ENCODE measurements around the gene CLEC16A.

Gene CLEC16A

DNA sequence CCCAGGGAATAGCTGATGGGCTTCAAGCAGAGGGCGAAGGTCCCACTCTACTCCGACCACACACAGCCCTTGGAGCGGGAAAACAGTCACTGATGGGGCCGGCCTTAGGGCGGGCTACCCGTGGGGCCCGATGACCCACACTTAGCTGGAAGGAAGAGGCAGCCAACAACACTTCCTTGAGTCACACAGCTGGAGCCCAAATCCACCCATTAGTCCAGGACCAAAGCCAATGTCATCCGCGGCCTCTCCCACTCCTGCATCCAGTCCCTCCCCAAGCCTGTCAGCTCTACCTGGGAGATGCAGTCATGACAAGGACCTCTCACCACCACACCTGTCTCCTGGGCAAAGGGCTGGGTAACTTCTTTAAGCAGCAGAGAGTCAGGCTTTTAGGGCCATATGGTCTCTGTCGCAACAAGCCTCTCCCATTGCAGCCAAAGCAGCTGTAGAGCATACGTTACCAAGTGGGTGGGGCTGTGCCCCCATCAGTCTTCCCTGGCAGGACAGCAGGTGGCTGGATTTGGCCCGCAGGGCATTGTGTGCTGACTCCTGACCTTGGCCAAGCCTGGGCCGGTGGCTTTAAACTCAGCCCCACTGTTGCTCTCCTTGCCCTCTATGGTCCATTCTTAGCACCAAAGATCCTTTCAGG lies 200.9 kb downstream of the CLEC16A start:
- no peak for DNase-seq

DNA sequence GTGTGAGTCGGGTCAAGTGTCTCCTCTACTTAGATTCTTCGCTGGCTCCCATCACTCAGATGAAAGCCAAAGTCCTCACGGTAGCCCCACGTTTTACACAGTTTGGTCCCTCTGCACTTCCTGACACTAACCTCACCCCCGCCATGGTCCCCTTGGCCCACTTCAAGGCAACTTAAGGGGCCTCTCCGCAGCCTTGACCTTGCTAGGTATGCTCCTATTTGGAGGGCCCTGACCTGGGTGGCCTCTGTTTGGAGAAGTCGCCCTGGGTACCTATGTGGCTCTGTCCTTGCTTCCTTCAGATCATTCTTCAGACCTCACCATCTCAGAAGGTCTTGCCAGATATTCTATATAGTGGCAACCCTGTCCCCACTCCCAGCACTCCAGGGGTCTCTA lies 201.5 kb downstream of the CLEC16A start:
- DNase-seq: no peak

DNA sequence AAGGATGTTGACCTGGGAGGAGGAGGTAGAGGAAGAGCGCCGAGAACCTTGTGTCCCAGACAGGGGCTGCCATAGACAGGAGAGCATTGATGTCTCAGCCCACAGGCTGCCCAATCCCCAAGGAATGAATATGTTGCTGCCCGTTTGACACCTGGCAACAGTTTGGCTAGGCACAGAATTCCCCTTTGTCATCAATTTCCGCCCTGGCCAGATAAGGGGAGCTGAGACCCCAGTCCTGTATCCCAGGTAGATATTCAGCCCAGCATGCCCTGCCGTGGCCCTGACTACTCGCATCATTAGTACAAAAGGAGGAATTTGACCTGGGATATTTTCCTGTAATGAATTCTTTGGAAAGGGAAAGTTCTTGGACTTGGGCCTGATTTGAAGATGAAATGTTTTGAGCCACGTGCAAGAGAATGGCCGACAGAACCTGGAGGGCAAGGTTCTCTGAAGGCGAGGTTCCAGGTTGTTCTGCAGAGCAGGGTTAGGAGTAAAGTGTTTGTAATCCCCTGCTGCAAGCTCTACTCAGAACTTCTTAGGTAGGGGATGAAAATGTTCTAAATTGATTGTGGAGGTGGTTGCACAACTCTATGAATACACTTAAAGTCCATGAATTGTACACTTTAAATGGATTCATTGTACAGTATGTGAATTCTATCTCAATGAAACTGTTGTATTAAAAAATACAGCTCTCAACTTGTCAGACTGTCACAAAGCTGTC lies 202.8 kb downstream of the CLEC16A start:
- DNase-seq: no peak

DNA sequence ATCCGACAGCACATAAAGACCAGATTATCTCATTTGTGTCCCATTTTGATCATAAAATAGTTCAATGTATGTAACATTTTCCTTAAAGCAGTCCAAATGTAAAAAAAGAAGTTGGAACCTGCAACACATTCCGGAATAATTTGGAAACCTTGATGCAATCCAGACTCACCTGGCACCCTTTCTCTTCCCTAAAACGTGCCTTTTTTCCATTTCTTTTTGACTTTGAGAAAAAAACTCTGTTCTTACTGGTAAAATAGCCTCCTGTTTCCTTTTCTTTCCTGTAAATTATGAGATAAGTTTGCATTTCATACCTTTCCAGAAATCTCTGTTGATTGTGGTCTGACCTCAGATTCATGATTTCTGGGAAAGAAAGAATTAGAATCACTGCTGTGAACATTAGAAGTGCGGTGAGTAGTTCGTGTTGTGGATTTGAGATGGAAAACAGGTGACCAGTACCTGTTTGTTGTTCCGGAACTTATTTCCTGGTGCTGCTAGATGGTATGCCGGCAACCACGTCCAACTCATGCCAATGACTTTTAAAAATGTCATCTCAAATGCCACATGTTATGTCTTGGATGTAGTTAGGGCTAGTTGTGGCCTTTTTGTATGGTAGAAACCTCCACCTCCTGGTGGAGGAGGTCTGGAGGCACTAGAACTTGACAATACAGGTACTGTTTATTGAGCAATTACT lies 203.5 kb downstream of the CLEC16A start:
- no peak for DNase-seq

DNA sequence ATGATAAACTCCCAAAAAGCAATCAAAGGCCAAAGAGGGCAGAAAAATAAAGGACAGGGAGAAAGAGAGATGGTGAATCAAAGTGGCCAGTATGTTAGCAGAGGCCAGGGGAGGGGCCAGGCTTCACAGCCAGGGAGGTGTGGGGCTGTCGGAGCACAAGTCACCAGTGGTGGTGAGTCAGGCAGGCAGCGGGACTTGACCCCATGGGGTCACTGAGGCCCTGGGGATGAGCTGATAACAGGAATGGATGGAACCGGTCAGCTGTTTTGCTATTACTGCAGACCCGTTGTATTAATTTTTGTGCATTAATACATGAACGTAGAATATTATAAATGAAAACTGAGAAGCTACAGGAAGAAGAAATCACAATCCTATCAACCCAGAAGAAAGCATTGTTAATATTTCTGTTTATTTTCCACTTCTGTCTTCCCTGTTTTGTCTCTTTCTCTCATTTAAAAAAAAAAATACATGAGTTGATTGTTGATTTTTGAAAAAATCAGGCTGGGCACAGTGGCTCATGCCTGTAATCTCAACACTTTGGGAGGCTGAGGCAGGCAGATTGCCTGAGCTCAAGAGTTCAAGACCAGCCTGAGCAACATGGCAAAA lies 204.8 kb downstream of the CLEC16A start:
- DNase-seq: no peak

DNA sequence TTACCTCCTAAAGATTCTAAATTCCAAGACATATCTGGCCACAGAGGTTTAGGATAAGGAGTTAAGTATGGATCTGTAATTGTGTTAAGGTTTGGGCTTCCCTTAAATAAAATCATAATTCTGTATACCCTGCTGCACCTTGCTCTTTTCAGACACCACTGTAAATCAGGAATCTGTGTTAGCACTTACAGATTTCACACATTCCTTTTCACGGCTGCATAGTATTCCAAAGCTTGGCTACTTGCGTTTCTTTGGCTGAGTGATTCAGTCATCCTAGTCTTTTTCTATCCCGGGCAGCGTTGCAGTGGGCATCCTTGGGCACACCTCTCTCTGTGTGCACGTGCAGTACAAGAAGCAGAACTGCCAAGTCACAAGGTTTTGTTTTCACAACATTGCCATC lies 205.8 kb downstream of the CLEC16A start:
- DNase-seq: no peak

DNA sequence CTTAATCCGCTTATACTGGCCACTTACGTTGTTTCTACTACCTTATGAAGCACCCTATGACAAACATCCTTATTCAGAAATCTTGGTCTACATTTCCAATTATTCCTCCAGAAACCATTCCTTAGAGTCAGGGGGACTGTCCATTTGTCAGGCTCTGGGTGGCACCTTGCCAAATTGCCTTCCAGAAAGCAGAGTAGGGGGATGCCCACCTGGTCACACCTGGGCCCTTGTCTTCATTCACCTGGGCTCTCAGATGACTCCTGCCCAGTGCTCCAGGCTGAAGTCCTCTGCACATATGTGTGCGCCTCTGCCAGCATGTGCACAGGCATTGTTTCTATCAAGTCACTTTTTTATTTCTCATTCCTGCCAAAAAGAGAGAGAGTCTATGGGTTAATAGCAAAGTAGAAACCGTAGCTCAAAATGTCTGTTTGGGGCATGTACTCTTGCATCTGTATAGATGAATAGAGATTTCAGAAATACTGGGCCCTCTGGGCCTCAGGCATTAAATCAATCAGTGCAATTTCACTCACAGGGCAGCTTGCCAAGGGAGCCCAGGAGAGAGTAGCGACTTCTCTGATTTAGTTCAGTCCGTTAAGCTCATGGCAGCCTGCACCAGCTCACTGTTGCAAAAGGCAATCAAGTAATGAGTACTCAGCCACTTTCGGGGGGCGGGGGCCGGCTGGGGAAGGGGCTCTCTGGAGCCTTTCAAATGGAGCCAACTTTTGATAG lies 207.0 kb downstream of the CLEC16A start:
- DNase-seq: no peak

DNA sequence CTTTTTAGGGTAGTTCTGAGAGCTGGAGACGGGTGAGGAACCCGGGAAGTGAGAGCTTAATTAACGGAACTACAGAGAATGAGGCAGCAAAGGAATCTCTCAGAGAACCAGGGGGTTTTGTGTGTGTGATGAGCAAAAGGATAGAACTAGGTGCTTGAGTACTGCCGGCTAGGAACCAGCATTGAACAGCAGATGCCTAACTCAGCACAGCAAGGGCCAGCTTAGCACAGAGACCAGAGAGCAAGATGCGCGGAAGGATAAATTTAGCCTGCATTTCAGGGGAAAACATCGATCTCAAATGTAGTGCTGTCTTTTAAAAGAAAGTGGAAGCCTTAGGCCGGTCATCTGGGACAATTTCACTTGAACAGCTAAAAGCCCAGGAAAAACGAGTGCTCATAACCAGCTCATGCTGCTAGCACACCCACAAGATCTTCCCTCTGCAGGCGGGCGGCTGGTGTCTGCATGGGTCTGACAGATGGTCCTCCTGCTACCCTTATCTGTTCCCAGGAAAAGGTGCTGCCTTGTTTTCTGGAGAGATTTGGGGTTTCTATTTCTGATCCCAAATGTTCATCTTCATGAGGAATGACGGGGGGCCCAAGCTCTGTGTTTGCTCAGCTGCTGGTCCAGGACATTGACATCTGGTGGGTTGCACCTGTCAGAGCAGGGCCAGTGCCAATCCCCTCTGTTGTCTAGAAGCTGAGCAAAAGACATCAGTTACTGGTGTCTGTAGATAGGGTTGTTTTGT lies 207.7 kb downstream of the CLEC16A start:
- DNase-seq: no peak

DNA sequence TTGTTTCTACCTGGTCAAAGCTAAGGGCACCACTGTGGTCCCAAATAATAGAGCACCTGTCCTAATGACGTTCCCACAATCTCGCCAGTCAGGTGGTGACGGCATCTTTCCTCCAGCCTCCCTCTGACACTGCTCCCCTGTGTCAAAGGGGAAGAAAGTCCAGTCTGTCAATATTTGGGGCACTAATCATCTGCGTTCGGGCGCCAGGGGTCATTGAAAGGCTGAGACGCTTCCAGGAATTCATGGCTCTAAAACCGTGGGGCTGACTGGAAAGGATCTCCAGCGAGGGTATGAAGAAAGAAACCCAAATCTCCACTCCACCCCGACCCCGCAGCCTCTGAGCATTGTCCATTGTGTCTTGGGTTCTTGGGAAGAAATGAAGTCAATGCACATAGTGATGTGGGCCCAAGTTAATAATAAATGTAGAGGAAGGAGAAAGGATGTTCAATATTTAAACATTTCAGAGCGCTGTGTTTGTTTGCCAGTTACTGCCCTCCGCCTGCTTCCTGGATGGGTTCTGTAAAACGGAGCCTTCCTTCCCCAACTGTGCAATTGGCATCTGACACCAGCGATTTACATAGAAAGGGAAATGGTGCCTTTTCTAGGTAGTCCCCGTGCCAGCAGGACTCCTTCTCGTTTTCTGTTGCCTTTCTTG lies 208.4 kb downstream of the CLEC16A start:
- DNase-seq: no peak

DNA sequence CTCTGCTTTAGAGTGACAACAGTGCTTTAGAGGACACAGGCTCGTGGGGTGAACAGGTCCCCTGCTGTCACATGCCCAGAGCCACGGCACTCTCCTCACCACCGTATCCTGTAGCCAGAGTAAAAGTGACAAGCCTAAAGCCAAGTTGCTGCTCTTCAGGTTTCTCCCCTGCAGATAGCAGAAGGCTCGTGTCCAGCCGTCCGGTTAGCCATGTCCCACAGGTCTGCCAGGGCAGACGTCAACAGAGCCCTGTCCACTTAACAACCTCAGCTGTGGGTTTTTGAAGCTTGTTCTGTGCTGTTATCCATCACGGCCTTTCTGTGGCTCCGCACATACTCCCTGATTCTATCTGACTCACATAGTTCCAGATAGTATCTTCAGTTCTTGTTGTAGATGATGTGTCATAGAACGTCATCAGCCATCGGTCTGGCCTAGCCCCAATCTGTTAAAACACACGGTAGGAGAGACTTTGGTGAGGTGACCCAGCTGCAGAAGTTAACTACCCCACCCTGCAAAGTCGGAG lies 211.0 kb downstream of the CLEC16A start:
- no peak for DNase-seq

DNA sequence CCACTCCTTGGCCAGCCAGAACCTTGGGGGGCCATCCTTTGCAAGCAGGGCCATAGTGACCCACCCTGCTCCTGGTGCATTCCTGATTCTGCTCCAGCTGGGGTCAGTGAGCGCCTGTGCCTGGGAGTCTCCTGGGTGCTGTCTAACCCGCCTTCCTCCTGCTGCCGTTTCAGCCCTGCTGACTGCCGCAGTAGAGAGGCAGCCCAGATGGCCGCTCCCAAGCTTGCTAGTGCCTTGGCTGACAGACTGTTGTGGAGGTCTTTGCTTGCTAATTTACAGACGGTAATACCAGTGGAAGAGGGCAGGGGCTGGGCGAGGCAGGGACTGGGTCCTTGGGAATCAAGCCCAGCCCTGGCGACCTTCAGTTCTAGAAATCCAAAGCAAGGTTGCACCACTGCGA lies 212.0 kb downstream of the CLEC16A start:
- DNase-seq: no peak

DNA sequence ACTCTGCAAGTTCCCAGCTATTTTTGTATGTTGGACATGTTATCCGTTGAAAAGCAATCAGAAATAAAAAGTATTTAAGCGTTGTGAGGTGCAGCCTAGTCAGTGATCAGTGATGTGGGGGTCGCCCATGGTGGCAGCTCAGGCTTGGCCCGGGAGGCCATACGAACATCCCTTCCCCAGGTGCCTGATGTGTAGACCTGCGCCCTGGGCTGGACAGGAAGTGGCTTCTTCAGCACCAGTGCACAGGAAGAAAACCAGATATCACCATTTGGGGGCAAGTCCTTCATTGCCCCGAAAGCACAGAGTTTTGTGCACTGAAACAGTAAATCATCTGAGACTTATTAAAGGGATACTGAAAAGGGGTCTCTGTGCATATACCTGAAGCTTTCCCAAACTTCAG lies 212.8 kb downstream of the CLEC16A start:
- no peak for DNase-seq

DNA sequence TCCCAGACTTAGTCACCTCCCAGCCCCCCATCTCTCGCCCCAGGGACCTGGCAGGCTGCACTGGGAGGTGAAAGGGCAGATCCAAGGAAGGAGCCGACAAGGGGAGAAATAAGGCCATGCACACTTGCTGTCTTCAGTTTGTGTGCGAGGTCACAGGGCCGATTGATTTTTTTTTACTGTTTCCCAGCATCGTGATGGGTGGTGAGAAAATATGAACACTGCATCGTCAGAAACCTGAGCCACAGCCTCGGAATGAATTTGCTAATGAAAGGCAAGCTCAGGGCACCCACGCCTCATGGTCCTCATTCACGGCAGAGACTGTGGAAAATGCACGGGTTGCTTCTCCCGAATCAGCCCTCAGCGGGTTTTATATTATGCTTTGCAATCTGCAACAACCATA lies 213.7 kb downstream of the CLEC16A start:
- DNase-seq: no peak

DNA sequence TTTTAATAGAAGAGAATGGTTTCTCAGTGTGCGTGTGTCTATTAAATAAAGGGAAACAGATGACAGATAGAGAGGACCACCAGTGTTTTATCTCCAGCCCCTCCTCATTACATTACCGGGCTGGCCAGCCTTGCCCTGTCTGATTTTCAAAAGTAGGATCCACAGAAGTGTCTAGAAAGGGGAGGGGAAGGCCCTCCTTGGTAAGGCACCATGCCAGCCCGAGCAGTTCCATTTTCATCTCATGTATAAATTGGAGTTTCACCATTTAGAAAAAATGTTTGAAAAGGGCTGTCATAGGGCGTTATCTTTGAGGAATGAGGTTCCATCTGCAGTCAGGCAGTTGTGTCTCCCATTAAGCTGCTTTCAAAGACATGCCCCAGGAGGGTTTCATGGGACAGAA lies 214.9 kb downstream of the CLEC16A start:
- DNase-seq: no peak

DNA sequence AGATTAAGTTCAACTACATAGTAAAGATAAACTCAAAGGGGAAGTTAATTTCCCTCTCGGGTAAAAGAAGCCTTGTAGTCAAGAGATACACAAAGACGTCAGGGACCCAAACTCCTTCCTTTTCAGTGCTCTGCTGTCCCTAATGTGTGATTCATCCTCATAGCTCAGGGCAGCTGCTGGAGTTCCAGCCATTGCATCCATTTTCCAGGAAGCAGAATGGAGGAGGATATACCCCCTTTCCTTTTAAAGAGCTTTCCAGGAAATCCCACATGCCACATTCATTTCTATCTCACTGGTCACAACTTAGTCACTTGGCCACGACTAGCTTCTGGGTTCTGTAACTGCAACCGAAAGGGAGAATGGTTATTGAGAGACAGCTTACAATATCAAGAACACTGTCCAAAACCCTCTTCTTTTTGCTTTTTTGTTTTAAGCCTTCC lies 216.3 kb downstream of the CLEC16A start:
- no peak for DNase-seq

DNA sequence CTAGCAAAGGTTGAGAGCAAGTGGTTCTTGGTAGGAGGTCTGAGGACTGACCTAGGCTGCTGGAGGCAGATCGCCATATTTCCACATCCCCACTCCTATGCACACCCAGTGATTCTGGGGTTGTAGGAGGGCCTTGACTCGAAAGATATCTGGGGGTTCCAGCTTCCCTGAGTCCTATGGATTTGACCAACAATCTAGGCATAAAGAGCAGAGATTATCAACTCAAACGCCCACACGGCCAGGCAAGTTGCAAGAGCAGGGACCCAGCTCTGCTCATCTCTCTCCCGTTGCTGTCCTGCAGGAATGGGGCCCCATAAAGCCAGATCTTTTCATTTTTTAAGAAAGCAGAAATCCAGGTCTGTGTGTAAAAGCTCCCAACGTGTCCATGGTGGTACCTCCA lies 217.1 kb downstream of the CLEC16A start:
- no peak for DNase-seq

DNA sequence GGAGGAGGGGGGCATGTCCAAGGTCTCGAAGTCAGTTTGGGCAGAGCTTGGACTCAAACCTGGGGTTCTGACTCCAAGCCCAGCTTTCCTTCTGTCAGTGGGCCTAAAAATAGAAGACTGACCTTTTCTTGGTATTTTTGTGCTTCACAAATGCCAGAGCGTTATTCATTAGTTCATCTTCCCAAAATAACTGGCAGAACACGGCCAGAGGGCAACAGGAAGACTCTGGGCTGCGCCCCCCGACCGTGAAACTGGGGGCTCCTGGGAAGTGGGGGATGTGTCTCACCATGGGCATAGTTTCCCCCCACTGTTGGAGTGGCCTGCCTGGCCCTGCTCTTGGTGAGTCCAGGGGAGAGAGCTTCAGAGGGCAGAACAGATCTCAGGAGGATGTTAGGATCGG lies 217.6 kb downstream of the CLEC16A start:
- DNase-seq: no peak

DNA sequence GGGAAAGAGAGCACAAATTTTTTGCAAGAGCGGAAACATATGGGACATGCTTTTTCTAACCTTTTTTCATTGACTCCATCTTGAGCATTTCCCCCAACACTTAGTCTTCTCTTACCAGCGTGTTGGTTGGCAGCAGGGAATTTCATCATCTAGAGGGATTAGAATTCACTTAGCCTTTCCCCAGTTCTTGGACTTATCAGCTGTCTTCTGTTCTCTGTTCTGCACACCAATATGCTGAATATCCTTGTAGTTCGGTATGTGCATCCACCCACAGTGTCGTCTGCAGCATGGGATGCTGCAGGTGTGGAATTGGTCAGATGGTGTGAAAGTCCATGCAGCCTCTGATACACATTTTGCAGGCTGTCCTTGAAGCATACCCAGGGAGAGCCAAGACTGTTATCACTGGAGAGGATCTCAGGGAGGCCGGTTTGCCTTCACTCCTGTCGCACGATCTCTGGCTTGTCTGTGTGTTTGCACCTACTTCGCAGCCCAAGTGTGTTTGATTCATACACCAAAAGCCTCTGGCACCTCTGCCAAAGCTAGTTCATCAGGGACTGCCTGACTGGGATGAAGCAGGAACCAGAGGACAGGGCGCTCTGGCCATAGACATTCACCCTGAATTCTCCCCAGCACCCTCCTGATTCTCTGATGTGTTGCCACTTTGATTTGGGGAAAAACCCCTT lies 218.4 kb downstream of the CLEC16A start:
- no peak for DNase-seq

DNA sequence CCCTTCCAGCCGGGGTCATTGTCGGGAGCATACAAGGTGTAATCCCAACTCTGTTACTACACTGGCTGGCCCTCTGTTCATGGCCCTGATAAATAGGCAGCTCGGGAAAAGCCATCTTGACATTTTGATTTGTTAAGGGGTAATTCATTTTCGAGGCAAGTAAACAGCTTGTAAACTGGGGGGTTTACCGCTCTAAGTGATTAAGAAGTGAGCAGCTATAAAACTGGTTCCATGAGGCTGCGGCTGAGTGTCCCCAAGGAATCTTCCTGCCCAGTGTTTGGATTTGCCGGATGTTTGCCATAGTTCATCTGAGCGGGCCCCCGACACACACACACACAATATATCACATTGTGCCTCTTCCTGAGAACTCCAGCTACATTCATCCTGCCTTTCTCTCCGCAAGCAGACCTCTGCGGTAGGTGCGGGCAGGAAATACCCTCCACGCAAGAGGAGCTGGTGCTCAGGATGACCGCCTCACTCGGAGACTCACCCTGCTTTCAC lies 219.4 kb downstream of the CLEC16A start:
- no peak for DNase-seq

DNA sequence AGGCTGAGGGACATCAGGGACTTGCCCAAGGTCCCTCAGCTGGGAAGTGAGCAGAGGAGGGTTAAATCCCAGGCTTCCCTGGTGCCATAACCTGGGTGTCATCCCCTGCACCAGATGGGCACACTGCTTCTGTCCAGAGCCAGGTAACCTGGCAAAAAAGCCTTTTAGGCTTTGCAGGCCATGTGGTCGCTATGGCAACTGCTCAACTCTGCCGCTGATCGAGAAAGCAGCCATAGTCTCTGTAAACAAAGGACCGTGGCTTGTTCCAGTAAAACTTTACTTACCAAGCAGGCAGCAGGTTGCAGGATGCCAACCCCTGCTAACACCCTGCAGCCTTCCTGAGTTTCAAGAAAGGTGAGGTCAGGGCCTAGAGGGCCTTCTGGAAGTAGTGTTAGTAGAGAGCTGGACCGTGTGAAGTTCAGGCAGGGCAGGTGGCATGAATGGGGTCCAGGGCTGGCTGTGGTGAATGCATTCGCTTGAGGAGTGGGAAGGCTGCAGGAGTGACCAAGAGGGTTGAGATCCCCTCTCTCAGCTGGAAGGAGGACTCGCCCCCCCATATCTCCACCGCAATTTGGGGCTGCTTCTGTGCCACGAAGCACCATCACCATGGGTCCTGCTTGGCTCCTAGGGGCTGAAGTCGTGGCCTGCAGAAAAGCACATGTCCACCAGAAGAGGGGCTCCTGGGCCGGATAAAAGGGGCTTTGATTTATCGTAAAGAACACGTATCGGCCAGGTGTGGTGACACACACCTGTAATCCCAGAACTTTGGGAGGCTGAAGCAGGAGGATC lies 220.3 kb downstream of the CLEC16A start:
- DNase-seq: no peak

Data from DMS79 treated with DMSO at 0.1 percent for 48 hours (cell line).